ENCODE data around the gene CSRP1.
"Not testable (repeated sequence)": the region's sequence is repeated elsewhere in the genome, so short reads cannot be mapped to it uniquely, and the experiment has no call there.

CSRP1 gene

DNA sequence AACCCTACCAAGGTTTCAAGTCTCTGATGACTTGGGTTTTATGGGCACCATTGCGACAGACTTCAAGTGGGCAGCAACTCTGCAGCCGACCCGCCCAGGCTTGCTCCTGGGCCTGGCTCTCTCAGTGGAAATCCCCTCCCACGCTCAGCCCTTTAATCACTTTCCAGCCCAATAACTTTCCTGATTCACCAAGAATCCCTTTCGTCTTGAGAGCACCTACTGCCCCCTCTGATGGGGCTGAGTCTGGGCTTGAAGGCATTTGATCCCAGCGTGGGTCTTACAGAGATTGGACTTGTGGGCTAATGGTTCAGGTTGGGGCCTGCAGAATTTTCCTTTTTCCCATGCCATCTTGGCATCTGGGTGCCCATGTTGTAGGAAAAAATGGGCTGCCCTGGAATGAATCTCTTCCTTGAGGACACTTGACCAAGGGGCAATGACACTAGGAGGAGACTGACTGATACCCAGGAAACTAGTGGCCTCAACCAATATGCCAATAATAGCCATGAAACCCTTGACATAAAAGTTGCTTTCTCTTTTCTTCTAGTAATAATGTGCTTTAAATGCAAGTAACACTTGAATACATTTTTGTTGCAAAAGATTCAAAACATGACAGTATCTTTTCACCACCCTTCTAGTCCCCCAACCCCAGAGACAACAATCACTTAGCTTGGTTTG is 30.1 kb downstream of the CSRP1 start:
- DNase-seq (ENCODE audit: low read depth), result no peak

DNA sequence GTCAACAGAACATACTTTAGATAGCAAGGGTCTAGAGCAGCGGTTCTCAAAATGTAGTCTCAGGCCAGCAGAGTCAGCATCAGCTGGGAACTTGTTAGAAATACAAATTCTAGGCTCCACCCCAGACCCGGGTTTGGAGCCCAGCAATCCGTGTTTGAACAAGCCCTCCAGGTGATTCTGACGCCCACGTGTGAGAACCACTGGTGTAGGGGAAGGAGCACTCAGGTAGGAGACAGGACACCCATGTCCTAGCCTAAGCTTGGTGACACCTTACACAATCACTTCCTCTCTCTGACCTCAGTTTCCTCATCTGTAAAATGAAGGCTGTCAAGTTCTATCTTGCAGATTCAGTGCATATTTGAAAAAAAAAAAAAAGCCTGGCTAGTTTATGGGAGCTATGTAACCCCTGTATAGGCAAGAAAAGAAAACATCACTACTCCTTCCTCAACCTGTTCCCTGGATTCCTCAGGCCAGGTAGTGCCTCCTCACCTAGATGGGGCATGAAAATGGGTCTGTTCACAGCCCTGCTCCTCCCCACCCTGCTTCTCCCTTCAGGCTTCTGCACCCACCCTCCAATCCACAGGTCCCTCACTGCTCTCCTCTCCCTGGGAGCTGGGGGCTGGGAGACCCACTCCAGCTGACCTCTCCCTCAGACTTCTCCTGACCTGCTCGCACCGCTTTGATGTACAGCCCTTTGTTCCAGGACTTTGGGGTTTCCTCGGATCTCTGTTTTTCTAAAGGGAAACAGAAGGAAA is 30.8 kb downstream of the CSRP1 start:
- DNase-seq (ENCODE audit: low read depth), result no peak

DNA sequence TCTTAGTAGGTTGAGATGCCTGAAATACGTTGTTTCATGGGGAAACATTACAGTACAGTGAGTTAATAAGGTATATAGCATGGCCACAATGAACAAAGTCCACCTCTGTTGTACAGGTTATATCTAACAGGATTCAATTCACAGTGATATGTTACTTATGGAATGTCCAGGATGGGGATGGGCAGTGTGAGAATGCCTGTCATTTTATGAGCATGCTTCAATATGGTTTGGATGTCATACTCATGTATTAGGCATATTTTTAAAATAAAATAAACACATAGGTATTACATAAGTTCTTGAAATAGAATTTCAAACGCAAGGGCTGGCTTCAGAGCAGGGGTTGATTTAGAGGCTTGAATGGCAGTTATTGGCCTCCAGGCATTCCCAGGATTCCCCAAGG is 31.8 kb downstream of the CSRP1 start:
- DNase-seq (ENCODE audit: low read depth), result no peak

DNA sequence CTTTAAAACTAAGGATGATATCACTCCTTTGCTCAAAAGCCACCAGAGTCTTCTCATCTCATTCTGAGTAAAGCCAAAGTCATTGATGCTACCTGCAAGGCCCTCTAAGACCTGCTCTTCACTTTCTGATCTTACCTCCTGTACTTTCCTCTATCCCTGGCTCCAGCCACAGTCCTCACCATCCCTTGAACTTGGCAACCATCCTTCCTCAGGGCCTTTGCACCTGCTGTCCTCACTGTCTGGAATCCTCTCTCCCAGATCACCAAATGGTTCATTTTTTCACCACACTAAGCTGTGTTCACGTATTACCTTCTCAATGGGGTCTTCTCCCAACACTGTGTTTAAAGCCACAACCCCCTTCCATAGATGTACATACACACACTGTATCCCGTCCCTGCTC is 33.6 kb downstream of the CSRP1 start:
- DNase-seq (ENCODE audit: low read depth), result no peak

DNA sequence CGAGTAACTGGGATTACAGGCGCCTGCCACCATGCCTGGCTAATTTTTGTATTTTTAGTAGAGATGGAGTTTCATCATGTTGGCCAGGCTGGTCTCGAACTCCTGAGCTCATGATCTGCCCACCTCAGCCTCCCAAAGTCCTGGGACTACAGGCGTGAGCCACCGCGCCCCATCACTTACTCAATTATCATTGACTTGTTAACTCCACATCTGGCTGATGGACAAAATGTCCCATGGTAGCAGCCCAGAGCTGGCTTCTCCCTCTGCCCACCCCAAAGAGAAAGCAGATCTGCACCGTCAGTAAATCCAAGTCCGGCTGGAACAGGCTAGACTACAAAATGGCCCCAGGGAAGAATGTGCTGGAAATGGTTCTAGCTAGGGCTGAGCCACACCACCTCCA is 34.6 kb downstream of the CSRP1 start:
- DNase-seq (ENCODE audit: low read depth), result not testable (repeated sequence)

DNA sequence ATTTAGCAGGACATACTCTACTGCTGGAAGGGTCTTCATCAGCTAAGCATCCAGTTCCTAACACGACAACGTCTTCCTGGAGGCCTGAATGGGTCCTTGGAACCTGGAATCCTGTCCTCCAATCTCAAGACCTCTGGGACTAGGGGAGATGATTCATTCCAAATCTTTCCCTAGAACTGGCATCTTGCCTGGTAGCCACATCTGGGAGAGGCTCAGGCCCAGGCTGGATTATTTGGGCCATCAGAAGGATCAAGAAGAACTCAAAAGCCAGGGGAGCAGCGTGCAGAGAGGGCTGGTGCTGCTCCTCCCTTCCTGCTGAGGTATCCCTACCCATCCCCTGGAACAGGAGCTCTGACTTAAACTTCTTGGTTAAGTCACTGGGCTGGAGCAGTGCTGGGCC is 35.2 kb downstream of the CSRP1 start:
- no peak for DNase-seq (ENCODE audit: low read depth)

DNA sequence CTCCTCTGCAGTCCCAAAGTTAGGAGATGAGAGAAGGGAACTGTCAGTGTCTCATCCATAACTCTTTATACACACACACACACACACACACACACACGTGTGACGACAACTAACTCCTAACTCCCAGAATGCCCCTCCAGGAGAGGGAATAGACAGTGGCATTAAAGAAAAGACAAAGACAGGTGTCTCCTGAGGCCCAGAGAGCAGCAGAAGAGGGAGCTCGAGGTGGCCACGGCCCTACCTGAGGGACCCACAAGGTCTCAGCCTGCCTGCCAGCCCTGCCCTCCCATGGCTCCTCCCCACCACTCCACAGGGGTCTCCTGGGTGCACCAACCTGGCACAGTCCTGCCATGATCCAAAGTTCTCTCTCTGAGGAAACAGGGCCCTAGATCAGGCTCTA is 36.3 kb downstream of the CSRP1 start:
- DNase-seq (ENCODE audit: low read depth), result no peak

DNA sequence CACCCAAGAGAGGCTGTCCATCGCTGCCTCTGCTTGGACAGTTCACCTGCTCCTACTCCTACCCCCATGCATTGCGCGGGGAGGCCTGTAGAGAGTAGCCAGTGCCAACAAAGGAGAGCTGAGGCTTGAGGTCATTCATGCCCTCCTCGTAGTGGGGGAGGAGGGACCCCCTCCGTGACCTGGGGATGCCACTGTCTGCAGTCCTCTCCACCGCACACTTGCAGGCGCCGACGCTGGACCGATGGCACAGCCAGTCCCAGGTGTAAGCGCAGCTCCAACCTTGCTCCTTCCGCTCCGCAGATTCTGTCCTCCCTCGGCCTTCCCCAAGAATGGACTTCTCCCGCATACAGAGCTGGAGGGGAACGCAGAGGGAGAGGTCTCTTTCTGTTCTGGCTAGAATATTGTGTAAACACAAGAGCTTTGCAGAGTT is 37.3 kb downstream of the CSRP1 start:
- DNase-seq (ENCODE audit: low read depth), result no peak

DNA sequence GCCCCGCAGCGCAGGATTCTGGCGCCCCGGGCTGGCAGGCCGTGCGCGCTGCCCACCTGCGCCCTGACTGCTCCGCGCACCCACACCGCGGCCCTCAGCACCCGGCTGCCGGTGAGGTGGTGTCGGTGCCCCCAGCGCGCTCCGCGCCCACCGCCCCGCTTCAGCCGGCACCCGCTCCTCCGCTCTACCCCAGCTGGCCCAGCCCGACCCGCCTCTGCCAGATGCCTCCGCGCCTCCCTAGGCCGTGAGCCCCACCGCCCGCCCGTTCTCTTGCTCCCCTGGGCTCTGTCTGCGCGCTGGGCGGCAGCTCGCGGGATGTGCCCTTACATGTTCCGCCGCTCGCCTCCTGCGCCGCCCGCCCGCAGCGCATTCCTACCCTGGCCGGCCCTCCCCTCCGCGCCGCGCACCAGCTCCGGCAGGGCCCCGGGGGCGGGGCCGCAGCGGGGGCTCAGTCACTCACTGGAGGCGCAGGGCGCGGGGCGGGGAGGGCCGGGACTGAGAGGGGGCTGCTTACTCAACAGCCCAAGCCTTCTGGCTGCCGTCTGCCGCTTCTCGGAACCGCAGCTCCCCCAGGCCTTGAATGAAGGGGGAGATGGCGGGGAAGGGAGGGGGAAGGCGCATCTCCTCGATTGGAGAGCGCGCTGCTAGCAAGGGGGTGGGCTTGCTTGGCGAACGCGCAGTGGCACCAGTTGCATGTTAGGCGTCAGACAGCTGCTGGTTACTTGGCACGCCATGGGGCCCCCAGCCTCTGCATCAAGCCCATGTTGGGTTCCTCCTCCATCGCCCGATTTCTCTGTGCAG is 37.9 kb downstream of the CSRP1 start, which contains the start of gene PHLDA3:
TSS of gene PHLDA3 (minus strand) at position 345 of the 801 bp plus-strand sequence. CDS start 402 bp downstream, outside the sequence.
- DNase-seq (ENCODE audit: low read depth), result no peak

DNA sequence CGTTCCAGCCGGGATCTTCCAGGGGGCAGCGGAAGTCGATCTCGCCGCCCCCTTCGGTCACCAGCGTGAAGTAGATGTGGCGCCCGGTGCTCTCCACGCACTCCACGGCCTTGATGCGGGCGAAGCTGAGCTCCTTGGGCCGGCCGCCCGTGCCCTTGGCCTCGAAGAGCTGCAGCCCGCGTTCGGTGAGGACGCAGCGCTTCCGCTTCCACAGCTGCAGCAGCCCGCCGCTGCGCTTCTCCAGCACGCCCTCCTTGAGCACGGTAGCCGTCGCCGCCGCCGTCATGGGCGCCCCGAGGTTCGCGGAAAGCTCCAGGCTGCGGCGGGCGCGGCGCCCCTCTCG is 38.5 kb downstream of the CSRP1 start:
- DNase-seq (ENCODE audit: low read depth), result no peak

DNA sequence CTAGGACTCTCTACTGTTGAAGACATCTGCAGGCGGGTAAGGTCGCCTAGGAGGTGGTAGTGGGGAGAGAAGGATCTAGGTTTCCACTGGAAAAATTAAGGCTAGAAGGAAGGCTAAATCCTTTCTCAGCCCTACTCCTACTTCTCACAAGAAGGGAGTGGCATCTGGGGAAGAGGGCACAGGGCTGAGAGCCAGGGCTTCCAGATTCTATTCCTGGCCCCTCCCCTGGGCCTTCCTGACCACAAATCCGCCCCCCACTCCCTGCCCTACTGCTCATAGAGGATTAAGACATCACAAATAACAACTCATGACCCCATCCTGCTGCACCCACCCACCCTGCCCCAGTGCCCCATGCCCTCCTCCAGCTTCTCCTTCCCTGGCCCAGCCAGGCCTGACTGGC is 40.4 kb downstream of the CSRP1 start:
- no peak for DNase-seq (ENCODE audit: low read depth)

DNA sequence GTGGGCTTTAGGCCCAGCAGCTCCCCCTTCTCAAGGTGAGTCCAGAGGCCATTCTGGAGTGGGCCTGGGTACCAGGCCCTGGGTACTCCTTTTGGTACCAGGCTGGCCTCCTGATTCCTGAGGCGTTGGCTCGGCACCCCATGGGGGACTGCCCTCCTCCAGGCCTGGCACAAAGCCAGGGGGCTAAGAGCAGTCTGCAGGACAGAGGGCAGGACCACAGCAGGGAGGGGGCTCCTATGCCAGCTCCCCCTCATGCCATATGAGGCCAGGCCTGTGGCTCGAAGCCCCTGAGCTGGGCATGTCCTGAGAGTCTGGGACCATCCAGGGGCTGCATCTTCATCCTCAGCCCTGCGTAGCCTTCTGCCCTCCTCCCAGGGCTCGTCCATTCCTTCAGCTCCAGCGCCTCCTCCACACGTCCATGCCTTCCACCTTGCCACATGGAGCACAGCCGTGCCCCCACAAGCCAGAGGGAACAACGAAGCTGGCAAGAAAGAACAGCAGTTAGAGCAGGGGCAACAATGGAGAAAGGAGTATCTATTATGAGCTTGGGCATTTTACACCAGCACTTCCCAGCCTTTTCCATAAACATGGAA is 41.1 kb downstream of the CSRP1 start:
- no peak for DNase-seq (ENCODE audit: low read depth)

DNA sequence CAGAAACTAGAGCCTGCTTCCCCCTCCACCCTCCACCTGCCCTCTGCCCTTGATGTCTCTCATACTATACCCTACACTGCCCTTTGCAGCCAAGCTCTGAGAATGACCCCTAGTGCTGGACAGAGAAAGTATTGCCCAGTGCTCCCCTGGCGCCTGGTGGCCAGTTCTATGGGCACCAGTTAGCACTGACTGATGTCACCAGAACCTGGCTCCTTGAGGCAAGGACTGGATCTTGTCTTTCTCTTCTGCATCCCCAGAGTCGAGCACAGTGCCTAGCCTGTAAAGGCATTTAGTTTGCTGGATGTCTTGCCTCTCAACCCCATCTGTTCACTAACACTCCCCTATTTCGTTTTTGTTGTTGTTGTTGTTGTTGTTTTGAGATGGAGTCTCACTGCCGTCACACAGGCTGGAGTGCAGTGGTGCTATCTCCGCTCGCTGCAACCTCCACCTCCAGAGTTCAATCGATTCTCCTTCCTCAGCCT is 43.8 kb downstream of the CSRP1 start:
- DNase-seq (ENCODE audit: low read depth), result no peak

DNA sequence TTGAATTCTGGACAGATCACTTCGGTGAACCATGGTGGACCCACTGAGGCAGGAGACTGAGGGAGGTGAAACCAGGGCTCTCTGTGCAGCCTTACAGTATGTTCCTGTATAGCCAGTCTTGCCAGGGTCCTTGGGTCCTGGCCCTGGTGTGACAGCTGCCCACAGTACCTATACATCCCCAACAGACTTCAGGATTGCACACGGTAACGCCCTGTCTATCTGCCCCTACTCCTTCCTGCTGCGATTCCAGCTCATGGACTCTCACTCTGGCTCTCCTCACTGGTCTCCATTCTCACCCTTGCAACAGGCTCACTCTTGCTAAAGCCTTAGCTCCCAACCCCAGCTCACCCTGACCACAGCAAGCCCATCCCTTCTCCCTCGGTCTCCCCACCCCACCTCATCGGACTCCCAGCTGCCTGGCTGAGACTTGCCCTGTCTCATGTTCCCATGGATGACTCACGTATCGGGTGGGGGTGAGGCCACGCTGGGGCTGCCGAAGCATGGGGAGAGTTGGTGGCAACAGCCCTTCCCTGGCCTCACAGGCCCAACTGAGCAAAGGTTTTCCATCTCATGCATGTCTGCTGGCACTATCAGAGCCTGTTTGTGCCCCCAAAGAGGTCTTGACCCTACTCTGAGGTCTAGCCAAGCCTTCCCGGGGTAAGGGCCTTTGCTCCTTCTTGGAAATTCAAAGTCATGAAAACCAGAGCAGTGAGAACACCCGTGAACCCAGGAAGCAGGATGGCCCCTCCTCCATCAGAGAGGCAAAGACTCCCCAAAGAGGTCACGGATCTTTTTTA is 45.1 kb downstream of the CSRP1 start:
- DNase-seq (ENCODE audit: low read depth), result no peak

DNA sequence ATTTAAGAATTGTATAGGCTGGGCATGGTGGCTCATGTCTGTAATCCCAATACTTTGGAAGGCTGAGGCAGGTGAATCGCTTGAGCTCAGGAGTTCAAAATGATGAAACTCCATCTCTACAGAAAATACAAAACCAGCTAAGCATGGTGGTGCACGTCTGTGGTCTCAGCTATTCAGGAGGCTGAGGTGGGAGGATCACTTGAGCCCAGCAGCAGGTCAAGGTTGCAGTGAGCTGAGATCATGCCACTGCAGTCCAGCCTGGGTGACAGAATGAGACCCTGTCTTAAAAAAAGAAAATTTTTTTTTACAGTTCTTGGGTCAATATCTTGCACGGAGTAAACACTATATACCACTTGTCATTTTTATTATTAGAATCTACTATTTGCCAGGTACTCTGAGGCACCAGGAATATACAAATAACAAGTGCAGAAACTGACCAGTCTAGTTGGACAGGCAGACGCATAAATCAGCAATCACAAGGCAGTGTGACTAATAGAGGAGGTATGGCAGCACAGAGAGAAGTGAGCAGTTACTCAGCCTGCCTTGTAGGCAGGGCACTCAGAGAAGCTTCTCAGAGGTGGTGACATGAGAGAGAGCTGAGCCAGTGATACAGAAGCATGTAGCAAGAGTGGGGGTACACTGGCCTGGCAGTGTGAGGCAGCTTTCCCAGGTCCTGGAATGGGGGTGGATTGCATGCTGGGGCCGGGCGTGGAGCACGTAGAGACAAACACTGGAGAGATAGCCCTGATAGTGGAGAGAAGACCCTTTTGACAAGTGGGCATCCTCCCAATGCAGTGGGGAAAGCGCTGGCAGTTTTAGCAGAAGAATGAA is 45.9 kb downstream of the CSRP1 start:
- no peak for DNase-seq (ENCODE audit: low read depth)

DNA sequence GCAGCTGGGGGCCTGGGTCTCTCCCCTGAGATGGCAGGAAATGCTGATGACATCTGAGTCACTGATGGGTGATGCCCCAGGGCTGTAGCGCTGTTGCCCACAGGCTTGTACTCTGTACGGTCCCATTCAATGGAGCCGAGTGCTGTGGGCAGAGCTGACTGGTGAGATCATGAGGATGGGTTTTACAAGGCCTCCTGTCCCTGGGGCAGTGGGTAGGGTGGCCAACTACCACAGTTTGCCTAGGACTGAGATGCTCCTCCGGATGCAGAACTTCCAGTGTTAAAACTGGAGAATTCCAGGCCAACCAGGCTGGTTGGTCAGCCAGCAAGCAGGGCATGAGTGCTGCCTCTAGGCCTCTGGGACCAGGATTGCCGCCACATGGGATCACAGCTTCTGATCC is 47.1 kb downstream of the CSRP1 start:
- no peak for DNase-seq (ENCODE audit: low read depth)

DNA sequence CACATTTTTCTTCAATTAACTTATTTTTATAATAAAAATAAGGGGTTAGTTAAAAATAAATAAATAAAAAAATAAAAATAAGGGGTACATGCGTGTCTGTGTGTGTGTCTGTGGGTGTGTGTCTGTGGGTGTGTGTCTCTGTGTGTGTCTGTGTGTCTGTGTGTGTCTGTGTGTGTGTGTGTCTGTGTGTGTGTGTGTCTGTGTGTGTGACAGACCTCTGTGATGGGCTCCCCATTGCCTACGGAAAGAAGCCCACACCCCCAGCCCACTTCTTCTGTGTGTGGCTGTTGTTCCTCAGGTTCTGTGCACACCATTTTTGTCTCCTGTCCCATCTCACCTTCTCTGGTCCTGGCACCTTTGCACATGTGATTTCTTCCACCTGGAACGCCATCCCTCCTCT is 47.9 kb downstream of the CSRP1 start:
- no peak for DNase-seq (ENCODE audit: low read depth)

DNA sequence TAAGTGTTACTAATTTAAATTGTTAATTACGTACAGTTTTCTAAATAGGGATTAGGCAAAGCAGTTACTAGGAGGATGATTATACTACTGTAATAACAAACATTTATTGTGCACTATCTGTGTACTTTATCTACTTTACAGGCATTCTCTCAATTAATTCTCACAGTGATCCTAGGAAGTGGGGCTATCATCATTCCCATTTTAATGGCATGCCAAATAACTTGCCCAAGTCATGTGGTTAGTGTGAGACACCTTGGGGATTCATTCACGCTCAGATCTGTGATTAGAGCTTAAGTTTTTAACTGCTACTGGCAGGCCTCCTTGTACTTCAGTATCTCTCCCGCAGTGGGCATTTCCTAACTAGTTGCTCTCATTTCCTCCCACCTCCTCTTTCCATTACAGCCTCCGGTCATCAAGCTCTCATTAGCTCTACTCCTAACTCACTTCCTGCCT is 49.4 kb downstream of the CSRP1 start:
- DNase-seq (ENCODE audit: low read depth), result no peak

DNA sequence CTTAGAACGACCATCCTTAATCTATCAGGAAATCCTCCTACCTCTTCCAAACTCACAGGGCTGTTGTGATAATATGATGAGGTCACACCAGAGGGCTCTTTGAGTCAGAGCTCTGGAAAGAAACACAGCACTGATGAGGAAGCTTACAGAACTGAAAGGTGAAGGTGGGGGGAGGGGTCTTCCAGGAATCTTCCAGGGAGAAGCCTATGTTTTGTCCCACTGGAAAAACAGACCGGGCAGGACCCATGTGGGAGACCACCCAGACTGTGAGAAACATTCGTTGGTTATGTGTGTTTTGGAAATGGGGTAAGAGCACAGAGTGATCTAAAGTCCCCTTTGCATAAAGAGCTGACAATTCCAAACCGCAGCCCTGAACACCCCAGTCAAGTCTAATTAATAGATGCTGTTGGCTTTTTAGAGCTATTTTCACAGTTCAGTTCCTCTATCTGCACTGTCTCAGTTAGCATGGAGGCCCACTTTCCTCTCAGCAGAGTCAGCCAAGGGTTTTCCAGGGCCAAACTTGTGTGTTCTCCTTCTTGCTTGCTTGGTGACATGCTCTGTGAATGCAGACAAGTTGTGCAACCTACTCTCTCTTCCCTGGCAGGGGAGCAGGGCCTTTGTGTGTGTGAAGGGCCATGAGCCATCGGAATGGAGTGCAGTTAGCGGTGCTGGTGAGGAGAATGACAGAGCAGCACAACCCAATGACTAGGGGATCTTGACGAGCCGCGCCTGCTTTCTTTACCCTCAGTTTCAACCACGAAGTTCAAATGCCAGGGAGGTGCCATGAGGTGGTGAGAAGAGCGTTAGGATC is 50.2 kb downstream of the CSRP1 start:
- DNase-seq (ENCODE audit: low read depth), result no peak

DNA sequence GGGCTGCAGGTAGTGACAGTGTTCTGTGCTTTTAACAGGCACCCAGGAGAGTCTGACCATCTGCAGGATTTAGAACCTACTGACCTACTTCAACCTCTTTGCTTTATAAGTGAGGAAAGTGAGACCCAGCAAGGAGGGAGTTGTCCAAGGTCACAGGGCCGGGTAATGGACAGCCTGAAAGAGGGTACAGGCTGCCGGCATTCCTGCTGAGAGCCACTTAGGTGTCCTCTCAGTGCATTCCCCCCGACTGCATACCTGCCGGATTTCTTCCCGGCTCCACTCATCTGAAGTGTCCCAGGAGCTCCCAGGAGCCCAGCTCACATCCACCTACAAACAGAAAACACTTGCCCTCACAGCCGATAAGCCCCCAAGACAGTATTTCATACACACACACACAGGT is 51.8 kb downstream of the CSRP1 start:
- no peak for DNase-seq (ENCODE audit: low read depth)
